Measurements from ENCODE around the gene TSGA10. TPM values are rescaled to one million over a fixed set of nuclear protein-coding genes. Genes with fewer than 3 reads are reported as not detected.

TSGA10 gene
- total RNA-seq, 1 experiment from 2014 or later = 6.6 TPM

DNA sequence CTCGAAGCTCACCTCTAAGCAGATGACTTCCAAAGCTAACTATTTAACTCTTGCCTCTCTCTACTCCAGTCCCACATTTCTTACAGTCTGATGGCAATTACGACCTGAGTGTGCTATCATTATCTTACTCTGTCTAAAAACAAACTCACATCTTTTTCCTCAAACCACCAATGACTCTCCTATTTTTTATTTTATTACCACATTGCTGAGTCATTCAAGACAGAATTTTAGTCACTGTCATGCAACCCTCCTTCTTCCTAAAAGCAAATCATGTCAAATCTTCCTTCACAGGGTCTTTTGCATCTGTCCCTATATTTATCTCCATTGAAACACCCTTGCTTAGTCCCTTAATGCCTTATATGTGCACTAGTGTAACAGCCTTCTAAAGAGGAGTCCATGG, 47.8 kb downstream of the TSGA10 start:
- BruUV-seq (replicated peaks) = no TSS peak
- Histone ChIP-seq H3K27me3 (ENCODE audit: insufficient read depth, low read length) (no peaks in the 10 kb centered on the region), H3K36me3 (ENCODE audit: control insufficient read depth in 1 of 2, insufficient read depth in 2 of 2, low read length in 2 of 2) (no peaks in the 10 kb centered on the region; a peak in 1 of 4 replicates), H3K9me3 (ENCODE audit: control insufficient read depth in 1 of 2, insufficient read depth in 1 of 2, low read depth in 1 of 2, low read length in 2 of 2) (no peaks in the 10 kb centered on the region), H3K27ac (ENCODE audit: low read depth, low read length) (no peak overlapping the region), H3K9ac (ENCODE audit: low read length) (no peak overlapping the region), H3K4me3 (replicated peaks in 1 of 2; ENCODE audit: low read depth in 1 of 2, low read length in 2 of 2) (no peak overlapping the region), H3K4me2 (ENCODE audit: low read length) (no peak overlapping the region), H4K20me1 (ENCODE audit: insufficient read depth) (no peaks in the 10 kb centered on the region), H3K9me2 (ENCODE audit: insufficient read depth) (no peaks in the 10 kb centered on the region), H2AFZ (ENCODE audit: low read depth, low read length, poor library complexity, severe bottlenecking) (no peak overlapping the region), H3K79me2 (ENCODE audit: insufficient read depth, low read length) (no peaks in the 10 kb centered on the region), H3K4me1 (ENCODE audit: control insufficient read depth in 1 of 2, insufficient read depth in 2 of 2, low read length in 2 of 2) (no peaks in the 10 kb centered on the region)
- TF ChIP-seq JUND (IDR thresholded peaks at IDR 0.05) (no peak), CEBPB (IDR thresholded peaks at IDR 0.05; ENCODE audit: low read depth) (no peak), ELF1 (IDR thresholded peaks at IDR 0.05; ENCODE audit: borderline replicate concordance, low read depth) (no peak), YY1 (IDR thresholded peaks at IDR 0.05; ENCODE audit: extremely low read depth, insufficient replicate concordance, low read depth, low read length) (no peak), FOSL1 (IDR thresholded peaks at IDR 0.05; ENCODE audit: low read depth) (no peak), ZFX (IDR thresholded peaks at IDR 0.05) (no peak), SRF (IDR thresholded peaks at IDR 0.05; ENCODE audit: low read depth) (no peak), CBX3 (IDR thresholded peaks at IDR 0.05; ENCODE audit: low read depth) (no peak), RAD21 (IDR thresholded peaks at IDR 0.05; ENCODE audit: low read depth) (no peak)
- TF ChIP-seq, protein P1, sequence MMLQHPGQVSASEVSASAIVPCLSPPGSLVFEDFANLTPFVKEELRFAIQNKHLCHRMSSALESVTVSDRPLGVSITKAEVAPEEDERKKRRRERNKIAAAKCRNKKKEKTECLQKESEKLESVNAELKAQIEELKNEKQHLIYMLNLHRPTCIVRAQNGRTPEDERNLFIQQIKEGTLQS (IDR thresholded peaks at IDR 0.05) = no peak
- TF ChIP-seq, protein P2, sequence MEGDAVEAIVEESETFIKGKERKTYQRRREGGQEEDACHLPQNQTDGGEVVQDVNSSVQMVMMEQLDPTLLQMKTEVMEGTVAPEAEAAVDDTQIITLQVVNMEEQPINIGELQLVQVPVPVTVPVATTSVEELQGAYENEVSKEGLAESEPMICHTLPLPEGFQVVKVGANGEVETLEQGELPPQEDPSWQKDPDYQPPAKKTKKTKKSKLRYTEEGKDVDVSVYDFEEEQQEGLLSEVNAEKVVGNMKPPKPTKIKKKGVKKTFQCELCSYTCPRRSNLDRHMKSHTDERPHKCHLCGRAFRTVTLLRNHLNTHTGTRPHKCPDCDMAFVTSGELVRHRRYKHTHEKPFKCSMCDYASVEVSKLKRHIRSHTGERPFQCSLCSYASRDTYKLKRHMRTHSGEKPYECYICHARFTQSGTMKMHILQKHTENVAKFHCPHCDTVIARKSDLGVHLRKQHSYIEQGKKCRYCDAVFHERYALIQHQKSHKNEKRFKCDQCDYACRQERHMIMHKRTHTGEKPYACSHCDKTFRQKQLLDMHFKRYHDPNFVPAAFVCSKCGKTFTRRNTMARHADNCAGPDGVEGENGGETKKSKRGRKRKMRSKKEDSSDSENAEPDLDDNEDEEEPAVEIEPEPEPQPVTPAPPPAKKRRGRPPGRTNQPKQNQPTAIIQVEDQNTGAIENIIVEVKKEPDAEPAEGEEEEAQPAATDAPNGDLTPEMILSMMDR (IDR thresholded peaks at IDR 0.05 in 2 of 3, conservative IDR thresholded peaks at IDR 0.05 in 1 of 3; ENCODE audit: borderline replicate concordance in 1 of 3, insufficient read depth in 1 of 3, low read depth in 2 of 3, low read length in 2 of 3) = no peak
- TF ChIP-seq, protein P3, sequence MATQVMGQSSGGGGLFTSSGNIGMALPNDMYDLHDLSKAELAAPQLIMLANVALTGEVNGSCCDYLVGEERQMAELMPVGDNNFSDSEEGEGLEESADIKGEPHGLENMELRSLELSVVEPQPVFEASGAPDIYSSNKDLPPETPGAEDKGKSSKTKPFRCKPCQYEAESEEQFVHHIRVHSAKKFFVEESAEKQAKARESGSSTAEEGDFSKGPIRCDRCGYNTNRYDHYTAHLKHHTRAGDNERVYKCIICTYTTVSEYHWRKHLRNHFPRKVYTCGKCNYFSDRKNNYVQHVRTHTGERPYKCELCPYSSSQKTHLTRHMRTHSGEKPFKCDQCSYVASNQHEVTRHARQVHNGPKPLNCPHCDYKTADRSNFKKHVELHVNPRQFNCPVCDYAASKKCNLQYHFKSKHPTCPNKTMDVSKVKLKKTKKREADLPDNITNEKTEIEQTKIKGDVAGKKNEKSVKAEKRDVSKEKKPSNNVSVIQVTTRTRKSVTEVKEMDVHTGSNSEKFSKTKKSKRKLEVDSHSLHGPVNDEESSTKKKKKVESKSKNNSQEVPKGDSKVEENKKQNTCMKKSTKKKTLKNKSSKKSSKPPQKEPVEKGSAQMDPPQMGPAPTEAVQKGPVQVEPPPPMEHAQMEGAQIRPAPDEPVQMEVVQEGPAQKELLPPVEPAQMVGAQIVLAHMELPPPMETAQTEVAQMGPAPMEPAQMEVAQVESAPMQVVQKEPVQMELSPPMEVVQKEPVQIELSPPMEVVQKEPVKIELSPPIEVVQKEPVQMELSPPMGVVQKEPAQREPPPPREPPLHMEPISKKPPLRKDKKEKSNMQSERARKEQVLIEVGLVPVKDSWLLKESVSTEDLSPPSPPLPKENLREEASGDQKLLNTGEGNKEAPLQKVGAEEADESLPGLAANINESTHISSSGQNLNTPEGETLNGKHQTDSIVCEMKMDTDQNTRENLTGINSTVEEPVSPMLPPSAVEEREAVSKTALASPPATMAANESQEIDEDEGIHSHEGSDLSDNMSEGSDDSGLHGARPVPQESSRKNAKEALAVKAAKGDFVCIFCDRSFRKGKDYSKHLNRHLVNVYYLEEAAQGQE (IDR thresholded peaks at IDR 0.05; ENCODE audit: low read depth) = no peak
- ChIA-PET POLR2A (no interaction called here), RAD21 (ENCODE audit: low non-redundant PET in 1 of 2, low total read pairs in 2 of 2, uncharacterized antibody in 2 of 2, unreplicated experiment in 2 of 2) (no interaction called here), CTCF (no interaction called here)
- intact Hi-C loops (cut with micrococcal nuclease) = no loop called here
- DNase-seq (ENCODE audit: low read depth, low spot score) (no peak), ATAC-seq (no peak)

All from HCT116 (cell line).